Measurements from ENCODE around the gene ITPK1.

DNA sequence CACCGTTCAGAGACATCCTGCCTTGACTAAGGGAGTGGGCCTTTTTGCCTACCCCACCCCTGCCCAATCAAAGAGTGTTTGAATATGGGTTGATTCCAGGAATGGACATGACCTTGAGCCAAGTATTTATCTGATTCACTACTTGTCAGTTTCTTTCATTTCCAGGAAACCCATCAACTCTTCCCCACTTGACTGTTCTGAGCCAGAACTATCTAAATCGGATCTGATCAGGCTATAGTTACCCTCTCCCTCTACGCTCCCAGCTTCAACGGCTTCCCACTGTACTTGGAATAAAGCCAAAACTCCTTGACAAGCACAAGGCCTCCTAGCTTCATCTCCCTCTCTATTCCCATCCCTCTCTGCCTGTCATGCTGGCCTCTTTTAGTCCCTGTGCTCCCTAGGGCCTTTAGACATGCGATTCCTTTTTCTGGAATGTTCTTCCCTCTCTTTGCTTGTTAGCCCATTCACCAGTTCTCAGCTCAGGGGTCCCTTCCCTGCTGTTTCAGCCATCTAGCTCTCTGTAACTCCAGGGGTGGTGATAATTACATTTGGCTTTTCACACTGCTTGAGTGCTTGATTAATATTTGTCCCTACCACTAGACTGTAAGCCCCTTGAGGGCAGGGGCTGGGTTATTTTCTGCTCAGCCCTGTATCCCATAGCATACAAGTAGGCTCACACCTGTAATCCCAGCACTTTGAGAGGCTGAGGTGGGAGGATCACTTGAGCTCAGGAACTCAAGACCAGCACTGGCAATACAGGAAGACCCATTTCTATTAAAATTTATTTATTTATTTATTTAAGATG lies 5.5 kb upstream of the ITPK1 start:
- TF ChIP-seq CTCF (conservative IDR thresholded peaks at IDR 0.05), result no peak
- TF ChIP-seq ZFX (IDR thresholded peaks at IDR 0.05), result no peak
